Endothelial cell of umbilical vein (primary cell): Measurements from ENCODE around the gene TSPAN9. TPM values are rescaled to one million over a fixed set of nuclear protein-coding genes. Genes with fewer than 3 reads are reported as not detected.

Source experiments
- BruUV-seq: library from RNA; stranded (reverse); fragments of 400-500 nt; replicated peaks from 2 replicates; lab custom pipeline; 2021; lab: Mats Ljungman, UMichigan
- CTCF ChIA-PET: fragments of 300-600, 350-600 bp; sonication (Branson Sonifier 250); formaldehyde crosslinking; loops from one replicate; lab custom pipeline; 2021; ENCODE audit warnings: antibody characterized with exemption, inconsistent platforms; lab: Charles Lee
- POLR2A ChIA-PET: fragments of 300-600, 350-600 bp; sonication (Branson Sonifier 250); formaldehyde crosslinking; loops from one replicate; lab custom pipeline; 2021; ENCODE audit warnings: antibody characterized with exemption, inconsistent platforms; lab: Charles Lee
- DNase-seq: peaks from one replicate; pipeline ENCODE4 v3.0.0-alpha.2; 2011; ENCODE audit warnings: low read depth, low spot score
- FAIRE-seq: peaks from 2 replicates; lab custom pipeline; 2011; peaks lifted over from hg19 to GRCh38; lab: Jason Lieb, UNC
- H2AFZ ChIP-seq: 2 replicates; pipeline ENCODE4 v1.6.0; 2012; ENCODE audit warnings: low read depth, low read length, control low read depth, inconsistent platforms
- H3K27ac ChIP-seq: 2 replicates; pipeline ENCODE4 v1.5.1; 2011; ENCODE audit warnings: low read depth, mild to moderate bottlenecking, control low read depth, low read length, moderate library complexity; ENCODE audit not compliant: insufficient read depth
- H3K27me3 ChIP-seq, 2 experiments: 2 replicates each; pipeline versions ENCODE4 v1.6.0 to v1.6.1; 2011; ENCODE audit warnings: low read length in 2 of 2, mixed read lengths in 1 of 2; ENCODE audit not compliant: control insufficient read depth in 2 of 2, insufficient read depth in 2 of 2
- H3K36me3 ChIP-seq, 2 experiments: 2 replicates in 1 of 2; 3 replicates in 1 of 2; pipeline ENCODE4 v1.5.1; 2011; ENCODE audit warnings: low read length in 2 of 2, mild to moderate bottlenecking in 1 of 2, moderate library complexity in 1 of 2; ENCODE audit not compliant: control insufficient read depth in 2 of 2, insufficient read depth in 2 of 2; ENCODE audit errors: extremely low read depth in 1 of 2
- H3K4me1 ChIP-seq: 3 replicates; pipeline ENCODE4 v1.5.1; 2011; ENCODE audit warnings: mild to moderate bottlenecking, low read length; ENCODE audit not compliant: control insufficient read depth, insufficient read depth; ENCODE audit errors: extremely low read depth
- H3K4me2 ChIP-seq: 2 replicates; pipeline ENCODE4 v1.6.1; 2011; ENCODE audit warnings: low read length, control low read depth, mixed read lengths; ENCODE audit not compliant: insufficient read depth
- H3K4me3 ChIP-seq, 3 experiments: fragments of 200-600 bp in 1 of 3; sonication (generic), shearing (Covaris generic) in 1 of 3; replicated peaks in 1 of 3; 2 replicates each; pipeline ENCODE4 v1.5.1; 2011 to 2016; ENCODE audit warnings: control low read depth in 3 of 3, low read length in 3 of 3, mild to moderate bottlenecking in 2 of 3, inconsistent platforms in 1 of 3, low read depth in 1 of 3, moderate library complexity in 1 of 3; ENCODE audit not compliant: insufficient read depth in 1 of 3
- H3K79me2 ChIP-seq: 2 replicates; pipeline ENCODE4 v1.6.0; 2012; ENCODE audit warnings: low read length, inconsistent platforms; ENCODE audit not compliant: control insufficient read depth, insufficient read depth
- H3K9ac ChIP-seq: replicated peaks from 2 replicates; pipeline ENCODE3; 2011; ENCODE audit warnings: low read length, control low read depth; ENCODE audit not compliant: insufficient read depth; ENCODE audit errors: extremely low read depth
- H3K9me1 ChIP-seq: replicated peaks from 3 replicates; pipeline ENCODE4 v1.6.0; 2011; ENCODE audit warnings: mild to moderate bottlenecking, low read length; ENCODE audit not compliant: control insufficient read depth, insufficient read depth; ENCODE audit errors: extremely low read depth
- H3K9me3 ChIP-seq: replicated peaks from 2 replicates; pipeline ENCODE4 v1.5.1; 2012; ENCODE audit warnings: low read length, inconsistent platforms; ENCODE audit not compliant: control insufficient read depth, insufficient read depth
- H4K20me1 ChIP-seq: replicated peaks from 2 replicates; pipeline ENCODE3; 2011; ENCODE audit warnings: mild to moderate bottlenecking, low read length; ENCODE audit not compliant: control insufficient read depth, insufficient read depth; ENCODE audit errors: extremely low read depth
- EZH2 ChIP-seq: IDR thresholded peaks from 2 replicates; pipeline ENCODE4 v1.6.1; 2012; ENCODE audit warnings: borderline replicate concordance, low read depth, mild to moderate bottlenecking, moderate library complexity, low read length, inconsistent platforms; ENCODE audit not compliant: severe bottlenecking
- FOS ChIP-seq: IDR thresholded peaks from 2 replicates; pipeline ENCODE4 v1.6.1; 2011; ENCODE audit warnings: mild to moderate bottlenecking, low read length, moderate library complexity, borderline replicate concordance; ENCODE audit not compliant: insufficient read depth
- JUN ChIP-seq: IDR thresholded peaks from 2 replicates; pipeline ENCODE4 v1.6.1; 2011; ENCODE audit warnings: borderline replicate concordance, low read depth; ENCODE audit not compliant: insufficient read length, insufficient read depth
- MYC ChIP-seq: IDR thresholded peaks from one replicate; pipeline ENCODE4 v1.6.1; 2011; ENCODE audit warnings: mild to moderate bottlenecking, low read depth, low read length
- POLR2A ChIP-seq: IDR thresholded peaks from 2 replicates; pipeline ENCODE4 v1.6.1; 2012; ENCODE audit warnings: low read depth, mild to moderate bottlenecking, control low read depth, low read length
- POLR2AphosphoS5 ChIP-seq: IDR thresholded peaks from 2 replicates; pipeline ENCODE4 v1.6.1; 2012; ENCODE audit warnings: low read depth, mild to moderate bottlenecking, control low read depth, low read length, moderate library complexity; ENCODE audit not compliant: insufficient read depth
- dilution Hi-C: fragments of 300-500 bp; cut with MboI; formaldehyde crosslinking; loops from one replicate; pipeline ENCODE4 v1.15.0; 2019; ENCODE audit warnings: low sequenced_read_pairs; ENCODE audit not compliant: extremely low pct_ligation_motif_present
- intact Hi-C: fragments of 100-400 bp; cut with micrococcal nuclease; formaldehyde crosslinking; loops from one replicate; pipeline ENCODE4 v1.10.0; 2022
- polyA plus RNA-seq, 4 experiments: library from polyadenylated mRNA; depleted of rRNA in 3 of 4; stranded (reverse) in 3 of 4; unstranded in 1 of 4; fragments of >200 nt; gene quantifications; 2 replicates each; pipeline versions ENCODE4 v1.2.1 to v1.2.3, GENCODE V29; 2011 to 2012; ENCODE audit warnings: missing spikeins in 1 of 4
- total RNA-seq: library from RNA; stranded (reverse); gene quantifications from 2 replicates; pipeline ENCODE4 v1.2.3, GENCODE V29; 2021
- TF ChIP-seq, protein P1 (sequence below), 2 donors: IDR thresholded peaks; 1 replicate in 1 of 2; 2 replicates in 1 of 2; pipeline ENCODE4 v1.5.1; 2011; ENCODE audit warnings: low read length in 2 of 2, mild to moderate bottlenecking in 2 of 2, moderate library complexity in 2 of 2, control low read depth in 1 of 2, inconsistent platforms in 1 of 2, low read depth in 1 of 2; ENCODE audit not compliant: insufficient read depth in 1 of 2; ENCODE audit errors: extremely low read depth in 1 of 2
- TF ChIP-seq, protein P2 (sequence below): IDR thresholded peaks from 2 replicates; pipeline ENCODE4 v1.6.1; 2011; ENCODE audit not compliant: insufficient read depth, insufficient read length

The TSPAN9 gene
- total and polyA plus RNA-seq, 2 donors (not counting 3 experiments of a cell fraction or from before 2014, with no cell fraction given): 43.3 to 66.8 TPM

DNA sequence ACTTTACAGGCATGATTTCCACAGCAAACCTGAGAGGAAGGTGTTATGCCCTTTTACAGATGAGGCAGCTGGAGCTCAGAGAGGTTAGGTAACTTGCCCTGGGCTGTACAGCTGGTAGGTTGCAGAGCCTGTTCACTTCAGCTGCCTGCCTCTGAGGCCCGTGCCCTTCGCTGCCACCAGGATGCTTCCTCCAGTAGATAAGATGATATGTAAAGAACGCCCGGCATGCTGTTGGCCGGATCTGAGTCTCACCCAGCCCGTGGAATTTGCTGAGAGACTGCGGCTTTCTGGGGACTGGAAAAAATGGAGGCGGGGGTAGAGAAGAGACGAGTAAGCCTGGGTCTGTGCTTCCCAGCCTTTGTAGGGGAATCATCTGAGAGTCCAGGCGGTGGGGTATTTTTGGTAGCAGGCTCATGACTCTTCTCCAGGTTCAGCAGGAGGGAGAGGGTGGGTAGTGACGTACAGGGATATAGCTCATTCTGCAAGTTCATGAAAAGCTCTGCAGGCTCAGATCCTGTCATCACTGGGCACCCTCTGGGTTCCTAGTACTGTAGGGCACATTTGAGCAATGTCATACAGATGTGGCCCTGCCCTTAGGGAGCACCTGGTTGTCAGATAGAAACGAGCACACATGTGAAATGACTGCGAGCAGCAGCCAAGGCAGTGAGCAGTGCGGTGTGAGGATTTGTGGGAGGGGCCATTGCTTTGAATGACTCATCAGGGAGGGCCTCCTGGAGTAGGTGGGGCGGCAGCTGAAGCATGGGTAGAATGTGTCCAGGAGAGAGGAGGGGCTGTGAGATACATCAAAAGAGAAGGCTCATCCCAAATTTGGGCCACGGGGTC, 159.4 kb downstream of the TSPAN9 start:
- H3K9me1 ChIP-seq: no peaks in the 10 kb centered on the region
- dilution Hi-C loops: no loop called here
- H3K4me2 ChIP-seq: no peak overlapping the region
- H3K27me3 ChIP-seq: no peaks in the 10 kb centered on the region
- peak; percentile 67 for DNase-seq
- peak; percentile 75 for FAIRE-seq
- CTCF ChIA-PET: interaction anchor here (1.0 to 5.7 kb wide), 4 partner anchors 11 to 166 kb away, joined by 3 to 21 read pairs (median 4); no protein-coding TSS in a partner anchor
- POLR2A ChIA-PET: interaction anchor here (1.2 kb wide), 1 partner anchor 11 kb away, joined by 3 read pairs; no protein-coding TSS in a partner anchor
- no peak overlapping the region for H3K27ac ChIP-seq
- no peak for TF ChIP-seq EZH2
- TF ChIP-seq JUN: peak; percentile 20
- TF ChIP-seq FOS: peak; percentile 60
- no peaks in the 10 kb centered on the region for H4K20me1 ChIP-seq
- H2AFZ ChIP-seq: peak overlapping the region; percentile 1
- H3K9me3 ChIP-seq: no peaks in the 10 kb centered on the region
- H3K79me2 ChIP-seq: no peaks in the 10 kb centered on the region
- peaks cover 0 to 2% of the 10 kb centered on the region in 2 experiments for H3K36me3 ChIP-seq
- no TSS peak for BruUV-seq
- H3K4me1 ChIP-seq: peaks cover 4% of the 10 kb centered on the region
- intact Hi-C loops: no loop called here
- H3K9ac ChIP-seq: no peak overlapping the region
- no peak overlapping the region for H3K4me3 ChIP-seq

DNA sequence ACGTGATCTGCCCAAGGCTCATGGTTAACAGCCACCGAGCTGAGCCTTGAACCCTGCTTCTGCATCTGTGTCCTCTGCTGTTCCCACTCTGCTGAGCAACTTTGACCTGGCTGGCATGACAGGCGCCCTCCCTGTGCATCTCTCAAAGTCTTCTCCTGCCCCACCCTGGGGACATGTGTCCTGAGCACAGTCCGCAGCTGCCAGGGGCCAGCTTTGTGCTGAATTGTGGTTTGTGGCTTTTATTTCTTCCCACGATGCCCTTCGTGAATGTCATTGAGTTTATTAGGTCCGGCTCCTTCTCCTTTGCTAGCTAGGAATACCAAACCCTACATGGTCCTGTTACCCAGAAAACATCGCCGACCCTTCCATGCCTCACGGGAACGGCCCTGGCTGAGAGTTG, 161.0 kb downstream of the TSPAN9 start:
- no peaks in the 10 kb centered on the region for H3K9me3 ChIP-seq
- ChIA-PET POLR2A (no interaction called here), CTCF (interaction anchor here (5.7 kb wide), 1 partner anchor 37 kb away, joined by 21 read pairs; no protein-coding TSS in a partner anchor)
- no peak overlapping the region for H3K4me3 ChIP-seq
- intact Hi-C loops (no loop called here), dilution Hi-C loops (no loop called here)
- no peak overlapping the region for H2AFZ ChIP-seq
- FAIRE-seq (no peak), DNase-seq (no peak)
- no peak overlapping the region for H3K4me2 ChIP-seq
- H3K36me3 ChIP-seq: no peaks in the 10 kb centered on the region
- peaks cover 4% of the 10 kb centered on the region for H3K4me1 ChIP-seq
- no peaks in the 10 kb centered on the region for H3K79me2 ChIP-seq
- H3K9me1 ChIP-seq: no peaks in the 10 kb centered on the region
- H4K20me1 ChIP-seq: no peaks in the 10 kb centered on the region
- no TSS peak for BruUV-seq
- H3K27me3 ChIP-seq: no peaks in the 10 kb centered on the region
- TF ChIP-seq POLR2AphosphoS5 (no peak), JUN (no peak), MYC (no peak), FOS (no peak), POLR2A (no peak)
- TF ChIP-seq, protein P1, sequence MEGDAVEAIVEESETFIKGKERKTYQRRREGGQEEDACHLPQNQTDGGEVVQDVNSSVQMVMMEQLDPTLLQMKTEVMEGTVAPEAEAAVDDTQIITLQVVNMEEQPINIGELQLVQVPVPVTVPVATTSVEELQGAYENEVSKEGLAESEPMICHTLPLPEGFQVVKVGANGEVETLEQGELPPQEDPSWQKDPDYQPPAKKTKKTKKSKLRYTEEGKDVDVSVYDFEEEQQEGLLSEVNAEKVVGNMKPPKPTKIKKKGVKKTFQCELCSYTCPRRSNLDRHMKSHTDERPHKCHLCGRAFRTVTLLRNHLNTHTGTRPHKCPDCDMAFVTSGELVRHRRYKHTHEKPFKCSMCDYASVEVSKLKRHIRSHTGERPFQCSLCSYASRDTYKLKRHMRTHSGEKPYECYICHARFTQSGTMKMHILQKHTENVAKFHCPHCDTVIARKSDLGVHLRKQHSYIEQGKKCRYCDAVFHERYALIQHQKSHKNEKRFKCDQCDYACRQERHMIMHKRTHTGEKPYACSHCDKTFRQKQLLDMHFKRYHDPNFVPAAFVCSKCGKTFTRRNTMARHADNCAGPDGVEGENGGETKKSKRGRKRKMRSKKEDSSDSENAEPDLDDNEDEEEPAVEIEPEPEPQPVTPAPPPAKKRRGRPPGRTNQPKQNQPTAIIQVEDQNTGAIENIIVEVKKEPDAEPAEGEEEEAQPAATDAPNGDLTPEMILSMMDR (IDR thresholded peaks at IDR 0.05; ENCODE audit: extremely low read depth in 1 of 2, insufficient read depth in 1 of 2, low read depth in 1 of 2, low read length in 2 of 2): no peak
- TF ChIP-seq, protein P2, sequence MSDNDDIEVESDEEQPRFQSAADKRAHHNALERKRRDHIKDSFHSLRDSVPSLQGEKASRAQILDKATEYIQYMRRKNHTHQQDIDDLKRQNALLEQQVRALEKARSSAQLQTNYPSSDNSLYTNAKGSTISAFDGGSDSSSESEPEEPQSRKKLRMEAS: no peak
- H3K9ac ChIP-seq: no peak overlapping the region
- no peak overlapping the region for H3K27ac ChIP-seq
